Heart left ventricle (tissue), 16 donors: Measurements from ENCODE around the gene RIC3. TPM values are rescaled to one million over a fixed set of nuclear protein-coding genes. Genes with fewer than 3 reads are reported as not detected.

ENCODE experiments used
- ATAC-seq, 4 donors: fragments of 200-7000 bp; cut with Tn5 transposase; one replicate each; pipeline ENCODE4 v1.9.1; 2020 to 2022; ENCODE audit warnings: moderate library complexity in 4 of 4, mild to moderate bottlenecking in 3 of 4, moderate number of reproducible peaks in 1 of 4
- DNase-seq, 5 donors: peaks; one replicate each; pipeline ENCODE4 v3.0.0-alpha.2; 2020
- H3K27ac ChIP-seq, 12 donors: fragments of 200-600 bp; sonication (generic) in 4 of 12; one replicate each; pipeline versions ENCODE4 v1.5.0 to v1.8.0; 2016 to 2022; ENCODE audit warnings: mild to moderate bottlenecking in 2 of 12
- H3K27me3 ChIP-seq, 9 donors: fragments of 200-600 bp; sonication (generic) in 2 of 9; one replicate each; pipeline versions ENCODE4 v1.5.1 to v1.8.0; 2016 to 2022; ENCODE audit warnings: mild to moderate bottlenecking in 3 of 9
- H3K36me3 ChIP-seq, 9 donors: fragments of 200-600 bp; sonication (generic) in 2 of 9; one replicate each; pipeline versions ENCODE4 v1.5.0 to v1.8.0; 2018 to 2022; ENCODE audit warnings: mild to moderate bottlenecking in 2 of 9
- H3K4me1 ChIP-seq, 12 donors: fragments of 200-600 bp; sonication (generic) in 4 of 12; one replicate each; pipeline versions ENCODE4 v1.5.0 to v1.8.0; 2016 to 2022; ENCODE audit warnings: mild to moderate bottlenecking in 3 of 12
- H3K4me3 ChIP-seq, 12 donors: fragments of 200-600 bp; sonication (generic) in 4 of 12; one replicate each; pipeline versions ENCODE4 v1.5.0 to v1.8.0; 2017 to 2022; ENCODE audit warnings: mild to moderate bottlenecking in 9 of 12, moderate library complexity in 4 of 12
- H3K9me3 ChIP-seq, 12 donors: fragments of 200-600 bp; sonication (generic) in 4 of 12; one replicate each; pipeline versions ENCODE4 v1.5.0 to v1.8.0; 2016 to 2022; ENCODE audit warnings: mild to moderate bottlenecking in 1 of 12
- CTCF ChIP-seq, 12 donors: fragments of 200-600 bp; sonication (generic) in 4 of 12; IDR thresholded peaks; one replicate each; pipeline versions ENCODE4 v1.5.0 to v1.8.0; 2018 to 2022; ENCODE audit warnings: antibody characterized with exemption in 12 of 12, mild to moderate bottlenecking in 5 of 12
- POLR2A ChIP-seq, 2 donors: fragments of 450-650 bp; IDR thresholded peaks; one replicate each; pipeline ENCODE4 v1.6.1; 2017; ENCODE audit warnings: antibody characterized with exemption in 2 of 2, mild to moderate bottlenecking in 2 of 2, moderate library complexity in 2 of 2
- WGBS, 4 donors: extraction: QIAGEN DNeasy Blood & Tissue Kit in 2 of 4; methylation state at CpG; one replicate each; pipeline versions ENCODE4 v1.1.5 to v1.1.7; 2013 to 2018; 5-methylcytosine and 5-hydroxymethylcytosine counted together
- intact Hi-C, 10 donors: fragments of 100-400 bp; cut with DNase I; formaldehyde crosslinking; loops; one replicate each; pipeline versions ENCODE4 v1.11.1 to v1.14.2; 2022
- polyA plus RNA-seq, 2 donors: library from polyadenylated mRNA; stranded (reverse); fragments of 200-250 nt; gene quantifications; one replicate each; pipeline ENCODE4 v1.2.3, GENCODE V29; 2013
- total RNA-seq, 9 donors: library from RNA; depleted of rRNA in 2 of 9; stranded (reverse); fragments of >200 nt in 2 of 9; fragmentation: NEBNext Ultra II Directional in 3 of 9; extraction: Animal tissue kit (Norgen Biotek cat#: 25700) in 3 of 9; gene quantifications; one replicate each; pipeline versions ENCODE4 v1.1.0 to v1.2.4, GENCODE V29; 2016 to 2023
- donor health status: ischemic (EF 13 %, LVEDD 7.1; RV severe dilation, severe dysfunction).
- donor health status: healthy with polysubstance abuse.
- donor health status: DM: no; HTN: yes; CAD: no.
- donor health status: DM: no; HTN: no; CAD: no.
- donor health status: ischemic (EF 25% LVEDD 6.9; RV normal size, moderate dysfunction).
- donor health status: ischemic (EF 25% LVEDD 5.7; RV mildly dilated, moderate dysfunction).
- donor health status: healthy.
- donor health status: DM: yes; HTN: yes; CAD: no.
- donor health status: ischemic (EF 35%, LVEDD 5.7; RV mildly dilated, moderate dysfunction).
- donor health status: nonischemic (EF 11% LVEDD 7.7; RV severe dilation, severe dysfunction).
- donor health status: DM: yes; HTN: yes; CAD: no.
- donor health status: PGD.
- donor health status: ischemic (EF 29% LVEDD 5.4; RV normal size, mild dysfunction).
- donor health status: nonischemic (EF 23%, LVEDD 6.1; RV moderate dilation, normal function).

The RIC3 gene
- total and polyA plus RNA-seq, 11 donors: 3.1 to 16.3 (median 10.0) TPM

GRCh38 chr11:8213376-8213775 lies 44.6 kb upstream of the RIC3 start:
- H3K4me3 ChIP-seq: no peak overlapping the region
- H3K36me3 ChIP-seq: no peaks in the 10 kb centered on the region
- TF ChIP-seq CTCF (IDR thresholded peaks at IDR 0.05) (no peak), POLR2A (IDR thresholded peaks at IDR 0.05) (no peak)
- H3K9me3 ChIP-seq: no peaks in the 10 kb centered on the region
- ATAC-seq (no peak), DNase-seq (no peak)
- H3K4me1 ChIP-seq: no peaks in the 10 kb centered on the region
- H3K27ac ChIP-seq: no peak overlapping the region
- H3K27me3 ChIP-seq: peaks cover 0 to 18% (median 0%) of the 10 kb centered on the region in 9 donors
- intact Hi-C loops: no loop called here
- 80 to 97% (median 82%) methylated on average over 4 of the region's 4 CpGs for WGBS, 4 donors

GRCh38 chr11:8209208-8209807 lies 40.5 kb upstream of the RIC3 start:
- ATAC-seq (no peak), DNase-seq (peak in 1 of 5 donors; percentile 80)
- 63 to 72% (median 65%) methylated on average over 4 of the region's 4 CpGs for WGBS, 4 donors
- peak in 9 of 12 donors; percentile 8 to 58 (median 26) for TF ChIP-seq CTCF (IDR thresholded peaks at IDR 0.05)
- no peak for TF ChIP-seq POLR2A (IDR thresholded peaks at IDR 0.05)
- no peaks in the 10 kb centered on the region for H3K36me3 ChIP-seq
- intact Hi-C loops: loop anchor here in 2 of 10 donors (5.0 to 10.0 kb wide), 2 partner anchors 202 to 825 kb away; no protein-coding TSS in a partner anchor
- peaks cover 0 to 29% (median 0%) of the 10 kb centered on the region in 9 donors for H3K27me3 ChIP-seq
- peaks cover 0 to 30% (median 7%) of the 10 kb centered on the region in 12 donors for H3K4me1 ChIP-seq
- no peaks in the 10 kb centered on the region for H3K9me3 ChIP-seq
- H3K27ac ChIP-seq: no peak overlapping the region
- no peak overlapping the region for H3K4me3 ChIP-seq

GRCh38 chr11:8207080-8208000 lies 38.5 kb upstream of the RIC3 start:
- peak overlapping the region in 7 of 12 donors; percentile 18 to 94 (median 57) for H3K27ac ChIP-seq
- H3K4me1 ChIP-seq: peaks cover 0 to 36% (median 7%) of the 10 kb centered on the region in 12 donors
- WGBS, 4 donors: 45 to 52% (median 49%) methylated on average over 20 of the region's 20 CpGs
- H3K36me3 ChIP-seq: no peaks in the 10 kb centered on the region
- H3K9me3 ChIP-seq: no peaks in the 10 kb centered on the region
- TF ChIP-seq POLR2A (IDR thresholded peaks at IDR 0.05) (no peak), CTCF (IDR thresholded peaks at IDR 0.05) (no peak)
- peak overlapping the region in 4 of 12 donors; percentile 2 to 44 (median 36) for H3K4me3 ChIP-seq
- H3K27me3 ChIP-seq: peaks cover 0 to 29% (median 0%) of the 10 kb centered on the region in 9 donors
- intact Hi-C loops: loop anchor here in 2 of 10 donors (5.0 to 10.0 kb wide), 2 partner anchors 200 to 827 kb away; no protein-coding TSS in a partner anchor
- no peak for ATAC-seq
- no peak for DNase-seq
